K562 (cell line): Measurements from ENCODE around the gene PTPN9. TPM values are rescaled to one million over a fixed set of nuclear protein-coding genes. Genes with fewer than 3 reads are reported as not detected.

Experiments used
- ATAC-seq: fragments of 200-7000 bp; cut with Tn5 transposase; 3 replicates; pipeline ENCODE4 v1.9.1; 2020; ENCODE audit warnings: moderate library complexity
- BruUV-seq: library from RNA; stranded (reverse); fragments of 400-500 nt; replicated peaks from 2 replicates; lab custom pipeline; 2021; lab: Mats Ljungman, UMichigan
- CTCF ChIA-PET: fragments of 300-600 bp; formaldehyde crosslinking; extraction: SDS; loops from one replicate; lab custom pipeline; 2021; ENCODE audit warnings: low intra/inter-chr PET ratio; lab: Yijun Ruan, JAX
- POLR2A ChIA-PET: fragments of 300-600, 350-650 bp; sonication (Branson Sonifier 250); formaldehyde crosslinking; extraction: SDS; loops from one replicate; lab custom pipeline; 2021; ENCODE audit warnings: antibody characterized with exemption, inconsistent platforms; lab: Yijun Ruan, JAX
- DNase-seq, 4 experiments: peaks; one replicate each; pipeline versions ENCODE4 v3.0.0 to v3.0.0-alpha.2; 2011 to 2018; ENCODE audit warnings: low spot score in 3 of 4, mixed read lengths in 3 of 4; ENCODE audit errors: extremely low read depth in 1 of 4
- FAIRE-seq: peaks from 2 replicates; lab custom pipeline; 2011; peaks lifted over from hg19 to GRCh38; lab: Jason Lieb, UNC
- H2AFZ ChIP-seq: 2 replicates; pipeline ENCODE4 v1.6.0; 2011; ENCODE audit warnings: low read depth, low read length, control low read depth, inconsistent platforms
- H3K27ac ChIP-seq: fragments of 200-600 bp; 3 replicates; pipeline ENCODE4 v1.8.0; 2011; ENCODE audit warnings: low read depth, mild to moderate bottlenecking, control low read depth, inconsistent platforms, low read length, moderate library complexity, mixed read lengths; ENCODE audit errors: extremely low read depth
- H3K27me3 ChIP-seq, 2 experiments: fragments of 300-600 bp in 1 of 2; 2 replicates in 1 of 2; 3 replicates in 1 of 2; pipeline versions ENCODE4 v1.6.0 to v1.8.0; 2011; ENCODE audit warnings: inconsistent platforms in 2 of 2, low read length in 2 of 2, mild to moderate bottlenecking in 1 of 2, mixed read lengths in 1 of 2, moderate library complexity in 1 of 2; ENCODE audit not compliant: control insufficient read depth in 2 of 2, insufficient read depth in 2 of 2
- H3K36me3 ChIP-seq: fragments of 300-600 bp; 3 replicates; pipeline ENCODE4 v1.8.0; 2011; ENCODE audit warnings: mild to moderate bottlenecking, low read length, inconsistent platforms; ENCODE audit not compliant: control insufficient read depth, insufficient read depth
- H3K4me1 ChIP-seq, 2 experiments: fragments of 200-600 bp in 1 of 2; replicated peaks in 1 of 2; 2 replicates in 1 of 2; 3 replicates in 1 of 2; pipeline versions ENCODE4 v1.5.1 to v1.8.0; 2011; ENCODE audit warnings: inconsistent platforms in 2 of 2, low read length in 2 of 2, mild to moderate bottlenecking in 1 of 2, mixed read lengths in 1 of 2, moderate library complexity in 1 of 2; ENCODE audit not compliant: control insufficient read depth in 2 of 2, insufficient read depth in 2 of 2
- H3K4me2 ChIP-seq: 2 replicates; pipeline ENCODE4 v1.6.1; 2011; ENCODE audit warnings: low read length, control low read depth, inconsistent platforms, mixed read lengths; ENCODE audit not compliant: insufficient read depth
- H3K4me3 ChIP-seq: fragments of 200-600 bp; sonication (generic), shearing (Covaris generic); 2 replicates; pipeline ENCODE4 v1.5.1; 2016; ENCODE audit warnings: control low read depth, inconsistent platforms
- H3K79me2 ChIP-seq: fragments of 200-600 bp; 3 replicates; pipeline ENCODE4 v1.8.0; 2011; ENCODE audit warnings: low read length, inconsistent platforms; ENCODE audit not compliant: control insufficient read depth, insufficient read depth
- H3K9ac ChIP-seq, 2 experiments: 2 replicates each; pipeline versions ENCODE4 v1.6.0 to v1.6.1; 2011; ENCODE audit warnings: low read depth in 2 of 2, low read length in 2 of 2, control low read depth in 1 of 2, inconsistent platforms in 1 of 2, mild to moderate bottlenecking in 1 of 2, mixed read lengths in 1 of 2; ENCODE audit not compliant: insufficient read depth in 1 of 2
- H3K9me1 ChIP-seq: one replicate; pipeline ENCODE4 v1.6.0; 2011; ENCODE audit warnings: inconsistent platforms, mild to moderate bottlenecking, low read length, moderate library complexity; ENCODE audit not compliant: control insufficient read depth, insufficient read depth
- H3K9me3 ChIP-seq: replicated peaks from 2 replicates; pipeline ENCODE4 v1.5.1; 2011; ENCODE audit warnings: low read depth, low read length, inconsistent platforms; ENCODE audit not compliant: control insufficient read depth, insufficient read depth
- H4K20me1 ChIP-seq: replicated peaks from 2 replicates; pipeline ENCODE4 v1.6.1; 2011; ENCODE audit warnings: low read length, inconsistent platforms, mixed read lengths; ENCODE audit not compliant: control insufficient read depth, insufficient read depth
- C11orf30 ChIP-seq: fragments of 450-650 bp; IDR thresholded peaks from 2 replicates; pipeline ENCODE4 v1.6.1; 2016; ENCODE audit warnings: low read depth, mild to moderate bottlenecking
- HNRNPH1 ChIP-seq: fragments of 200-400 bp; formaldehyde crosslinking; optimal IDR thresholded peaks from 2 replicates; pipeline ENCODE3; 2017; ENCODE audit warnings: low read depth, mild to moderate bottlenecking, low read length, moderate library complexity
- MAFG ChIP-seq: fragments of 450-650 bp; conservative IDR thresholded peaks from 2 replicates; pipeline ENCODE4 v1.6.1; 2016; ENCODE audit warnings: missing genetic modification characterization, missing compliant biosample characterization
- MCM5 ChIP-seq: fragments of 450-650 bp; IDR thresholded peaks from 2 replicates; pipeline ENCODE4 v1.6.1; 2016; ENCODE audit warnings: low read depth
- SMARCA4 ChIP-seq: fragments of 450-650 bp; IDR thresholded peaks from 2 replicates; pipeline ENCODE4 v1.6.1; 2016
- ZNF316 ChIP-seq: fragments of 450-650 bp; IDR thresholded peaks from 2 replicates; pipeline ENCODE4 v1.6.1; 2016
- WGBS: fragments of 100-300 bp; shearing (Covaris generic); methylation state at CpG from one replicate; pipeline ENCODE4 v1.1.6; 2016; ENCODE audit warnings: low coverage, mixed read lengths; ENCODE audit not compliant: insufficient coverage; ENCODE audit errors: missing lambda C conversion rate; 5-methylcytosine and 5-hydroxymethylcytosine counted together
- in situ Hi-C: fragments of 300-500 bp; cut with MboI; formaldehyde crosslinking; loops from 4 replicates; pipeline ENCODE4 v1.15.0; 2018; ENCODE audit warnings: inconsistent platforms, mixed read lengths
- intact Hi-C: fragments of 100-400 bp; cut with micrococcal nuclease; formaldehyde crosslinking; loops from 2 replicates; pipeline ENCODE4 v1.14.2; 2022
- polyA plus RNA-seq, 8 experiments: library from polyadenylated mRNA; depleted of rRNA in 4 of 8; stranded (reverse) in 5 of 8; unstranded in 3 of 8; fragments of >200 nt; fragmentation: Nextera tagmentation in 2 of 8; fragmentation: Illumina TruSeq in 1 of 8; extraction: Ambion mirVana in 2 of 8; extraction: Trizol in 1 of 8; gene quantifications; 2 replicates each; pipeline versions ENCODE4 v1.2.1 to v1.2.3, GENCODE V29; 2011 to 2014; ENCODE audit warnings: inconsistent platforms in 1 of 8, missing spikeins in 1 of 8
- total RNA-seq, 7 experiments: library from RNA; depleted of rRNA in 6 of 7; stranded (reverse); fragments of >200 nt in 6 of 7; fragmentation: Illumina TruSeq in 2 of 7; extraction: Trizol in 2 of 7; gene quantifications; 2 replicates each; pipeline versions ENCODE4 v1.2.1 to v1.2.3, GENCODE V29; 2011 to 2021; ENCODE audit warnings: low replicate concordance in 1 of 7
- TF ChIP-seq, protein P1 (sequence below), 3 experiments: fragments of 200-800 bp in 1 of 3; sonication (Bioruptor generic) in 1 of 3; sonication (generic) in 1 of 3; formaldehyde crosslinking in 1 of 3; IDR thresholded peaks; 2 replicates each; pipeline versions ENCODE4 v1.6.1 to v1.8.0; 2016 to 2022; ENCODE audit warnings: mild to moderate bottlenecking in 2 of 3, missing compliant biosample characterization in 2 of 3, missing genetic modification characterization in 2 of 3, missing genetic modification reagents in 1 of 3

Gene PTPN9
- total and polyA plus RNA-seq, 9 of the 15 experiments (the other 6 are each of a cell fraction or from before 2014, with no cell fraction given), result 5.0 to 24.0 (median 14.2) TPM

DNA sequence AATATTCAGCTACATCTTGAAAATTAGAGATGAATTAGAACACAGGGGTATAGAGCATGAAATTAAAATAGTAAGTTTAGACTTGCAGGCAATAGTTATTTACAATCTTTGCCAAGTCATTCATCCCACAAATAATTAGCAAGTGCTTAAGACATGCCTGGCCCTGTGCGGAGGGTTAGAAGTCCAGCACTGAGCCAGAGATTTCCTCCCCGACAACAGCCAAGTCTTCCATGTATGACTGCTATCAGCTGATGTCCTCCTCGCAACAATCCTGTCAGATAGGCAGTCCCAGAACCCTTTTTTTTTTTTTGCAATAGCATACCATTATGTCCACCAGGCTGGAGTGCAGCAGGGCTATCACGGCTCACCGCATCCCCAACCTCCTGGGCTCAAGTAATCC is 142.2 kb downstream of the PTPN9 start:
- H3K27ac ChIP-seq, result no peak overlapping the region
- POLR2A ChIA-PET, result interaction anchor here (0.6 to 2.1 kb wide), 6 partner anchors 9 to 19 kb away, joined by 3 to 7 read pairs (median 4); partner anchors contain the start of gene SIN3A
- DNase-seq (no peak), FAIRE-seq (no peak), ATAC-seq (no peak; the same call in 1 of the 3 replicates)
- CTCF ChIA-PET, result no interaction called here
- no peaks in the 10 kb centered on the region; a peak in 1 of 5 replicates for H3K4me1 ChIP-seq
- no peaks in the 10 kb centered on the region for H3K9me1 ChIP-seq
- H3K4me2 ChIP-seq, result no peak overlapping the region
- 79% methylated on average over 5 of the region's 5 CpGs for WGBS
- in situ Hi-C loops, result no loop called here
- BruUV-seq, result no TSS peak
- intact Hi-C loops, result no loop called here
- no peak overlapping the region for H3K9ac ChIP-seq
- peaks cover 51% of the 10 kb centered on the region; the same call in 2 of the 3 replicates for H3K36me3 ChIP-seq
- H3K9me3 ChIP-seq, result no peaks in the 10 kb centered on the region
- H3K79me2 ChIP-seq, result peaks cover 86% of the 10 kb centered on the region
- no peak overlapping the region for H2AFZ ChIP-seq
- no peaks in the 10 kb centered on the region; the same call in 1 of the 2 replicates for H4K20me1 ChIP-seq
- no peak overlapping the region for H3K4me3 ChIP-seq
- H3K27me3 ChIP-seq, result no peaks in the 10 kb centered on the region
- TF ChIP-seq MCM5, result no peak

DNA sequence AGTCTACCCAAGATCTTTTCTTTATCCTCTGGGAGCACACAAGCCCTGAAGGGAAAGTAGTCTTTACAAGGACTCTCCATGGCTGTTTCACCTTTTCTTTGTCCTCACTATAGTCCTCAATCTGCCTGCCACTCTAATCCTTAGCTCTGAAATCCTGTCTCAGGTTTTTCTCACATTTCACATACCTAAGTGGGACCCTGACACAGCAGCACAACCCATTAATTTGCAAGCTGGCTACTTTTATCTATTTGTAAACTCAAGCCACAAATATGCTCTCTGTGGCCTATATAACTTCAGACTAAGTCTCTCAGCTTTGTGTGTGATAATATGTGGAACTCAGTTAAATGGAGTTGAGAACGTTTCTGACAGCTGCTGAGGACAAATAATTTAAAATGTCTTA is 147.4 kb downstream of the PTPN9 start:
- ChIA-PET POLR2A (interaction anchor here (0.9 to 1.8 kb wide), 6 partner anchors 9 to 498 kb away, joined by 3 to 6 read pairs (median 4); partner anchors contain the start of gene SIN3A), CTCF (no interaction called here)
- intact Hi-C loops, result no loop called here
- Histone ChIP-seq H3K4me2 (no peak overlapping the region), H3K9ac (no peak overlapping the region; a peak in 1 of 4 replicates), H3K27me3 (no peaks in the 10 kb centered on the region), H3K79me2 (peaks cover 56% of the 10 kb centered on the region), H3K27ac (no peak overlapping the region), H3K4me3 (no peak overlapping the region), H3K9me3 (no peaks in the 10 kb centered on the region), H3K36me3 (peaks cover 61% of the 10 kb centered on the region; the same call in 2 of the 3 replicates), H2AFZ (no peak overlapping the region), H4K20me1 (no peaks in the 10 kb centered on the region), H3K9me1 (no peaks in the 10 kb centered on the region), H3K4me1 (no peaks in the 10 kb centered on the region; a peak in 1 of 5 replicates)
- FAIRE-seq (peak; percentile 42), DNase-seq (no peak), ATAC-seq (no peak; the same call in 2 of the 3 replicates)
- WGBS, result 27% methylated on average over 1 of the region's 1 CpG
- in situ Hi-C loops, result no loop called here
- no TSS peak for BruUV-seq
- 0 out of 2 replicates have a peak, but pooled peaks have one; percentile 8 for TF ChIP-seq MAFG (tag)
- TF ChIP-seq C11orf30, result peak; percentile 41
- TF ChIP-seq, protein P1, sequence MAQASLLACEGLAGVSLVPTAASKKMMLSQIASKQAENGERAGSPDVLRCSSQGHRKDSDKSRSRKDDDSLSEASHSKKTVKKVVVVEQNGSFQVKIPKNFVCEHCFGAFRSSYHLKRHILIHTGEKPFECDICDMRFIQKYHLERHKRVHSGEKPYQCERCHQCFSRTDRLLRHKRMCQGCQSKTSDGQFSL (CRISPR knock-in tag; IDR thresholded peaks at IDR 0.05), result no peak
- TF ChIP-seq, protein P1 (tag; IDR thresholded peaks at IDR 0.05), result no peak
- TF ChIP-seq ZNF316, result peak; percentile 63
- no peak for TF ChIP-seq HNRNPH1
- TF ChIP-seq SMARCA4, result no peak
